Measurements from ENCODE around the gene USP19. TPM values are rescaled to one million over a fixed set of nuclear protein-coding genes. Genes with fewer than 3 reads are reported as not detected.
A peak's percentile ranks its signal among the peaks of the same experiment; 100 is the strongest.

USP19 gene
- total RNA-seq, 1 experiment from 2014 or later = 92.8 TPM

DNA sequence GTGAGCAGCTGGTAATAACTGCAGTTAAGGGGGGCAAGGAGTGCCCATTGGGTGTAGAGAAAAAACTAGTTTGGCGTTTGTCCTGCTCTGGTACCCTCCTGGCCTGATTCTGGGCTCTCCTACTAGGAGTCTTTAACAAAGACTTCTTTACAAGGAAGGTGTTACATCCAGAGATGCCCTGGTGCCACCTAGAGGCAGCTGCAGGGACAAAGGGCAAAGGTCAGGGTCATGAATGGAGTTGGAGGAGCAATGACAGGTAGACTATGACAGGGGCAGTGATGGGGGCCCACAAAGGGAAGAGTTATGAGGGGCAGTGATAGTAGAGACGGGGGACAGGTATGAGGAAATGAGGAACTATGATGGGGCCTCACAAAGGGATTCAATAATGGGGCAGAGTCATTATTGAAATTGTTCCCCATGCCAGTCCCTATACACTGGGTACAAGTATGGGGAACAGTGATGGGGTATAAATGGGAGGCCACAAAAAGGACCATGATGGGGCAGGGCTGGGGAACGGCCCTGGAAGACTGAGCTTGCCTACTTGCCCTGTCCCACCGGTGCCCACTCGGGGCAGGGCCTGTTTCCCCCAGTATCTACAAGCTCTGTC is 37.6 kb upstream of the USP19 start:
- POLR2A ChIA-PET = no interaction called here
- Histone ChIP-seq H3K27me3 (ENCODE audit: insufficient read depth, low read length) (no peaks in the 10 kb centered on the region), H3K27ac (ENCODE audit: low read depth, low read length) (no peak overlapping the region), H3K9me3 (ENCODE audit: control insufficient read depth in 1 of 2, insufficient read depth in 1 of 2, low read depth in 1 of 2, low read length in 2 of 2) (no peaks in the 10 kb centered on the region), H3K79me2 (ENCODE audit: insufficient read depth, low read length) (peaks cover 4% of the 10 kb centered on the region; the same call in 1 of the 2 replicates), H4K20me1 (ENCODE audit: insufficient read depth) (no peaks in the 10 kb centered on the region), H3K4me2 (ENCODE audit: low read length) (no peak overlapping the region), H3K36me3 (ENCODE audit: control insufficient read depth in 1 of 2, insufficient read depth in 2 of 2, low read length in 2 of 2) (peaks cover 3 to 6% of the 10 kb centered on the region in 2 experiments; a peak in 1 of 4 replicates), H3K9me2 (ENCODE audit: insufficient read depth) (no peaks in the 10 kb centered on the region), H3K4me1 (ENCODE audit: control insufficient read depth in 1 of 2, insufficient read depth in 2 of 2, low read length in 2 of 2) (no peaks in the 10 kb centered on the region), H3K4me3 (replicated peaks in 1 of 2; ENCODE audit: low read depth in 1 of 2, low read length in 2 of 2) (no peak overlapping the region), H3K9ac (ENCODE audit: low read length) (no peak overlapping the region), H2AFZ (ENCODE audit: low read depth, low read length, poor library complexity, severe bottlenecking) (no peak overlapping the region)
- peak; percentile 69 for ATAC-seq
- RAD21 ChIA-PET (ENCODE audit: low non-redundant PET in 1 of 2, low total read pairs in 2 of 2, uncharacterized antibody in 2 of 2, unreplicated experiment in 2 of 2) = interaction anchor here in 1 of 2 experiments (0.9 kb wide), 1 partner anchor 64 kb away, joined by 3 read pairs; the partner anchor contains the start of gene QRICH1
- TF ChIP-seq JUND (IDR thresholded peaks at IDR 0.05) = peak; percentile 5; the same call in 1 of the 2 replicates
- no peak for TF ChIP-seq SIN3A (IDR thresholded peaks at IDR 0.05; ENCODE audit: low read depth)
- no peak for TF ChIP-seq YY1 (IDR thresholded peaks at IDR 0.05; ENCODE audit: extremely low read depth, insufficient replicate concordance, low read depth, low read length)
- TF ChIP-seq SP1 (IDR thresholded peaks at IDR 0.05; ENCODE audit: low read depth) = no peak
- TF ChIP-seq, protein P1, sequence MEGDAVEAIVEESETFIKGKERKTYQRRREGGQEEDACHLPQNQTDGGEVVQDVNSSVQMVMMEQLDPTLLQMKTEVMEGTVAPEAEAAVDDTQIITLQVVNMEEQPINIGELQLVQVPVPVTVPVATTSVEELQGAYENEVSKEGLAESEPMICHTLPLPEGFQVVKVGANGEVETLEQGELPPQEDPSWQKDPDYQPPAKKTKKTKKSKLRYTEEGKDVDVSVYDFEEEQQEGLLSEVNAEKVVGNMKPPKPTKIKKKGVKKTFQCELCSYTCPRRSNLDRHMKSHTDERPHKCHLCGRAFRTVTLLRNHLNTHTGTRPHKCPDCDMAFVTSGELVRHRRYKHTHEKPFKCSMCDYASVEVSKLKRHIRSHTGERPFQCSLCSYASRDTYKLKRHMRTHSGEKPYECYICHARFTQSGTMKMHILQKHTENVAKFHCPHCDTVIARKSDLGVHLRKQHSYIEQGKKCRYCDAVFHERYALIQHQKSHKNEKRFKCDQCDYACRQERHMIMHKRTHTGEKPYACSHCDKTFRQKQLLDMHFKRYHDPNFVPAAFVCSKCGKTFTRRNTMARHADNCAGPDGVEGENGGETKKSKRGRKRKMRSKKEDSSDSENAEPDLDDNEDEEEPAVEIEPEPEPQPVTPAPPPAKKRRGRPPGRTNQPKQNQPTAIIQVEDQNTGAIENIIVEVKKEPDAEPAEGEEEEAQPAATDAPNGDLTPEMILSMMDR (IDR thresholded peaks at IDR 0.05 in 2 of 3, conservative IDR thresholded peaks at IDR 0.05 in 1 of 3; ENCODE audit: borderline replicate concordance in 1 of 3, insufficient read depth in 1 of 3, low read depth in 2 of 3, low read length in 2 of 3) = peak in 2 of 3 experiments; percentile 68 to 74; a peak in 5 of 6 replicates
- peak; percentile 36; the same call in 1 of the 2 replicates for TF ChIP-seq POLR2AphosphoS5 (IDR thresholded peaks at IDR 0.05; ENCODE audit: low read depth, low read length)
- peak; percentile 75 for TF ChIP-seq RAD21 (IDR thresholded peaks at IDR 0.05; ENCODE audit: low read depth)
- 0 out of 2 replicates have a peak, but pooled peaks have one; percentile 7 for TF ChIP-seq CBX3 (IDR thresholded peaks at IDR 0.05; ENCODE audit: low read depth)
- intact Hi-C loops (cut with micrococcal nuclease) = loop anchor here (2.0 kb wide), 1 partner anchor 169 kb away; no protein-coding TSS in a partner anchor
- no TSS peak for BruUV-seq (replicated peaks)
- CTCF ChIA-PET = interaction anchor here (2.0 kb wide), 1 partner anchor 170 kb away, joined by 7 read pairs; no protein-coding TSS in a partner anchor
- peak; percentile 28 for DNase-seq (ENCODE audit: low read depth, low spot score)
